ENCODE results near the gene EFCAB6. TPM values are rescaled to one million over a fixed set of nuclear protein-coding genes. Genes with fewer than 3 reads are reported as not detected.
A peak's percentile ranks its signal among the peaks of the same experiment; 100 is the strongest.

EFCAB6 gene
- total RNA-seq, 1 experiment from 2014 or later, result 0.94 TPM

GRCh38 chr22:43627485-43628213 is 184.5 kb downstream of the EFCAB6 start:
- H3K36me3 Mint-ChIP-seq, result no peaks in the 10 kb centered on the region
- no peak overlapping the region for H3K4me3 Mint-ChIP-seq
- CTCF ChIA-PET, result interaction anchor here (1.0 kb wide), 1 partner anchor 115 kb away, joined by 3 read pairs; no protein-coding TSS in a partner anchor
- H3K27me3 Mint-ChIP-seq (ENCODE audit: low read depth), result no peaks in the 10 kb centered on the region; the same call in 1 of the 2 replicates
- TF ChIP-seq E2F1 (CRISPR knock-in tag; IDR thresholded peaks at IDR 0.05) (no peak), USF2 (CRISPR knock-in tag; IDR thresholded peaks at IDR 0.05) (no peak), RORB (CRISPR knock-in tag; IDR thresholded peaks at IDR 0.05) (no peak), NFYB (CRISPR knock-in tag; conservative IDR thresholded peaks at IDR 0.05; ENCODE audit: low read depth) (no peak), FOXP1 (CRISPR knock-in tag; IDR thresholded peaks at IDR 0.05; ENCODE audit: borderline replicate concordance) (no peak), GABPB1 (CRISPR knock-in tag; IDR thresholded peaks at IDR 0.05) (no peak), GTF2I (CRISPR knock-in tag; conservative IDR thresholded peaks at IDR 0.05) (no peak), CDX4 (CRISPR knock-in tag; IDR thresholded peaks at IDR 0.05; ENCODE audit: borderline replicate concordance) (no peak), TEAD1 (CRISPR knock-in tag; IDR thresholded peaks at IDR 0.05) (no peak)
- TF ChIP-seq, protein P1, sequence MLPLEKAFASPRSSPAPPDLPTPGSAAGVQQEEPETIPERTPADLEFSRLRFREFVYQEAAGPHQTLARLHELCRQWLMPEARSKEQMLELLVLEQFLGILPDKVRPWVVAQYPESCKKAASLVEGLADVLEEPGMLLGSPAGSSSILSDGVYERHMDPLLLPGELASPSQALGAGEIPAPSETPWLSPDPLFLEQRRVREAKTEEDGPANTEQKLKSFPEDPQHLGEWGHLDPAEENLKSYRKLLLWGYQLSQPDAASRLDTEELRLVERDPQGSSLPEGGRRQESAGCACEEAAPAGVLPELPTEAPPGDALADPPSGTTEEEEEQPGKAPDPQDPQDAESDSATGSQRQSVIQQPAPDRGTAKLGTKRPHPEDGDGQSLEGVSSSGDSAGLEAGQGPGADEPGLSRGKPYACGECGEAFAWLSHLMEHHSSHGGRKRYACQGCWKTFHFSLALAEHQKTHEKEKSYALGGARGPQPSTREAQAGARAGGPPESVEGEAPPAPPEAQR (CRISPR knock-in tag; IDR thresholded peaks at IDR 0.05), result no peak
- TF ChIP-seq, protein P2, sequence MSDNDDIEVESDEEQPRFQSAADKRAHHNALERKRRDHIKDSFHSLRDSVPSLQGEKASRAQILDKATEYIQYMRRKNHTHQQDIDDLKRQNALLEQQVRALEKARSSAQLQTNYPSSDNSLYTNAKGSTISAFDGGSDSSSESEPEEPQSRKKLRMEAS (CRISPR knock-in tag; IDR thresholded peaks at IDR 0.05), result no peak
- TF ChIP-seq, protein P3, sequence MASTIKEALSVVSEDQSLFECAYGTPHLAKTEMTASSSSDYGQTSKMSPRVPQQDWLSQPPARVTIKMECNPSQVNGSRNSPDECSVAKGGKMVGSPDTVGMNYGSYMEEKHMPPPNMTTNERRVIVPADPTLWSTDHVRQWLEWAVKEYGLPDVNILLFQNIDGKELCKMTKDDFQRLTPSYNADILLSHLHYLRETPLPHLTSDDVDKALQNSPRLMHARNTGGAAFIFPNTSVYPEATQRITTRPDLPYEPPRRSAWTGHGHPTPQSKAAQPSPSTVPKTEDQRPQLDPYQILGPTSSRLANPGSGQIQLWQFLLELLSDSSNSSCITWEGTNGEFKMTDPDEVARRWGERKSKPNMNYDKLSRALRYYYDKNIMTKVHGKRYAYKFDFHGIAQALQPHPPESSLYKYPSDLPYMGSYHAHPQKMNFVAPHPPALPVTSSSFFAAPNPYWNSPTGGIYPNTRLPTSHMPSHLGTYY (CRISPR knock-in tag; IDR thresholded peaks at IDR 0.05), result no peak
- ATAC-seq (peak; percentile 71), DNase-seq (ENCODE audit: low spot score) (no peak)
- POLR2A ChIA-PET, result no interaction called here
- no peaks in the 10 kb centered on the region for H3K9me3 Mint-ChIP-seq
- H3K27ac Mint-ChIP-seq, result no peak overlapping the region
- peaks cover 18% of the 10 kb centered on the region for H3K4me1 Mint-ChIP-seq

DNA sequence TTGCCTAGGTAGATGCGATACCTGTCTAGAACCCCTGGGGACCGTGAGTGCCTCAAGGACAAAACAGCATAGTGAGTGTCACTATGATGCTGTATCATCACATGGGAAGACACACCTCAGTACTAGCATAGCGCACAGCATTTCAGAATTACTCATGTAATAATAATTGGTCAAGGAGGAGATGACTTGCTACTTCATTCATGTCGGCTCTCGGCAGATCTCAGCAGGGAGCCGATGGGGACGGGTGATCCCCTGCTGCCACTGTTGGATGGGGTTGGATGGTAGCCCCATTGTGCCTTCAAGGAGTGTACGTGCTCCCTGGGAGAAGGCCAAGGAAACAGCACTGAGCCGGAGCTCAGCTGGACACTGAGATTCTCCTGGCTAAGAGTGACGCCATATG is 186.9 kb downstream of the EFCAB6 start:
- TF ChIP-seq ZNF425 (CRISPR knock-in tag; conservative IDR thresholded peaks at IDR 0.05), result no peak
- peaks cover 18% of the 10 kb centered on the region for H3K4me1 Mint-ChIP-seq
- ChIA-PET CTCF (interaction anchor here (0.6 to 1.1 kb wide), 3 partner anchors 106 to 257 kb away, joined by 3 to 4 read pairs (median 3); no protein-coding TSS in a partner anchor), POLR2A (no interaction called here)
- no peaks in the 10 kb centered on the region; the same call in 1 of the 2 replicates for H3K27me3 Mint-ChIP-seq (ENCODE audit: low read depth)
- H3K27ac Mint-ChIP-seq, result no peak overlapping the region
- H3K36me3 Mint-ChIP-seq, result no peaks in the 10 kb centered on the region; the same call in 1 of the 2 replicates
- H3K9me3 Mint-ChIP-seq, result peaks cover 6% of the 10 kb centered on the region
- ATAC-seq, result no peak
- DNase-seq (ENCODE audit: low spot score), result no peak
- H3K4me3 Mint-ChIP-seq, result no peak overlapping the region
